LoVo (cell line): ENCODE data around the gene HDGF.

ENCODE experiments used
- DNase-seq: peaks from one replicate; pipeline ENCODE4 v3.0.0-alpha.2; 2016; ENCODE audit warnings: low spot score

HDGF gene

DNA sequence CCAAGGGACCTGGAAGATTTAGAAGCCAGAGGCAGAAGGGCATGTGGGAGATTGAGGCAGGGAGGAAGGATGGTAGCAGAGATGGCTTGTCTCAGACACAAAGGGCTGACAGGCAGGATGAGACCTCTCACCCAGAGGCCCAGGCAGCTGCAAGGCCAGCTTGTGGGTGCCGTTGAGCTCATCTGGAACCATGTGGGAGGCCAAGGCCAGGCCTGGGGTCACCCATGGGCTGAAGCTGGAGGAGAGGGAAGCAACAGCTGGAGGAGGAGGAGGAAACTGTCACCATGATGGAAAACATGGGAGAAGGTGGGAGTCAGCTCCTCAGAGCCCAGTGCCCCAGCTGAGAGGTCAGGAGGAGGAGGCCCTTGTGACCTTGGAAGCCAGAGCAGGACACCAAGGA lies 52.5 kb downstream of the HDGF start:
- no peak for DNase-seq

- DNase-seq, result no peak
Observed at GRCh38 chr1:156697481-156697880, 54.0 kb downstream of the HDGF start.

DNA sequence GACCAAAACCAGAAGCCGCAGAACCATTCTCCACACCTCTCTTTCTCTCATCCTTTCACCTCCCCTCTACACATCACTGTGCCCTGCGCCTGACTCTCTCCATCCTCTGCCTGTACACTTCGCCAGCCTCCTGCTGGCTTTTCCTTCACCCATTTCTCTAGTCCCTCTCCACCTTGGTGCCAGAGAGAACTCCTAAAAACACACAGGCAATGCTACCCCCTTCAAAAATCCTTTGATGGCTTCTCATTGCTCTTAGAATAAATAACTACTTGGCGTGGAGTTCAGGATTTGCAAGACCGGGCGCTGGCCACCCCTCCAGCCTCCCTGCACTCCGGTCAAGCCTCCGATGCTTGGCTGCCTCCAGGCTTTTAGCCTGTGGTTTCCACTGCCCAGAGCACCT lies 54.7 kb downstream of the HDGF start:
- DNase-seq, result no peak

- DNase-seq, result no peak
Observed at GRCh38 chr1:156694690-156694962, 56.8 kb downstream of the HDGF start.

DNA sequence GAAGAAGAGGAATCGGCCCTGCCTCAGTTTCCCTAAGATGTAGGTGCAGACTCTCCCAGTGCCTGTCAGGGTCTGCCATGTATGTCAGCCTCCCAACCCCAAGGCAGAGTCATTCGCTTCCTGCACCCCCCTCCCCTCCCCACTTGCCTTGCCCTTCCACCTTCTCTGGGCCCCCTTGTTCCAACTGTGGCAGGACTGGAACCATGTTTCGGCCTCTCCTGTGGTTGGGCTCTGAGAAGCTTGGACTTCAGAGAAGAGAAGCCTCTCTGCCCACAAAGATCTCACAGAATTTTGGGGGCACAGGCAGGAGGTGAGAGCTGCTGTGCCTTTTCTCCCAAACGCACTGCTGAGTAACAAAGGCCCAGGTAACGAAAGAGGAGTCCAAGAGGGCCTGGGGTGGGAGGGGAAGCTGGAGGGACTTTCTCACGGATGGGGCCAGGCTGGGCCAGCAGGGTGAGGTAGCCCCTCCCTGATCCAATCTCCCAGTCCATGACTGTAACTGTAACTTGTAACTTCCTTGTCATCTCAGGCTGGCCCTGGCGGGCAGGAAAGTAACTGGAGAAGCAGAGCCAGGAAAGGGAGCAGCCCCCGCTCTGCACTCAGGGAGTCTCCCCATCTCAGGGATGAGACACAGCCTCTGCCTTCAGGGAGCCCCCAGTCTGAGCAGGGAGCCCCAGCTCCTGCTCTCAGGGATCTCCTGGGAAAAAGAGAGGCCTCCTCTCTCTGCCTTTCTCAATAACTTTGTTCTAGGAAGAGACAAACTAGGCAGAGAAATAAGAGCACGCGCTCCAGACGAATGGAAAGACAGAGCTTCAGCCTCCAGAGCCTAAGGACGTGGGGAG lies 57.4 kb downstream of the HDGF start:
- no peak for DNase-seq

GRCh38 chr1:156692925-156693847 lies 58.3 kb downstream of the HDGF start:
- DNase-seq, result no peak

DNA sequence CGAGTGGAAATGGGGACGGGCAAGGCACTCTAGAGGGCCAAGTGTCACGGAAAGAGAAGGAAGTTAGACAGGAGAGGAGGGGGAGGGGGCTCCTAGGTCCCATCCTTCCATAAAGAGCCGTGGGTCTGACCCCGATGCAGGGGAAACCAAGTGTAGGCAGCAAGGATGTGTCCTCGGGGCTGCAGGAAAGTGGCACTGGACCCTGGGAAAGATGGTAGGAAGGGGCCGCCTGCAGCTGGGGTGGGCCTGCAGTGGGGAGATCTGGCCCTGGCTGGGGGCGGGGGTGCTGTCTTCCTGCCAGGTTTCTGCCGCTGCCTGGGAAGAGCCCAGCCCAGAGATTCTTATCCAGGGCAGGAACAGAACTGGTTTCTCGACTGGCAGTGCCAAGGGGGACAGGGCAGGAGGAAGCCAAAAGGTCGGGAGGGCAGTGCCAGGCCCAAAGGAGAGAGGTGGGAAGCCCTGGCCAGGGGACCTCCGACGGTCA lies 59.0 kb downstream of the HDGF start:
- no peak for DNase-seq
